Activated CD4-positive, alpha-beta T cell treated with anti-CD3 and anti-CD28 coated beads, Interleukin-2, amount 50 U/mL, for 16 hours (primary cell): ENCODE measurements around the gene PPM1D.
A peak's percentile ranks its signal among the peaks of the same experiment; 100 is the strongest.
"Not testable (repeated sequence)": the region's sequence is repeated elsewhere in the genome, so short reads cannot be mapped to it uniquely, and the experiment has no call there.

Experiments
- DNase-seq: peaks from one replicate; pipeline ENCODE4 v3.0.0-alpha.2; 2020

Gene PPM1D

DNA sequence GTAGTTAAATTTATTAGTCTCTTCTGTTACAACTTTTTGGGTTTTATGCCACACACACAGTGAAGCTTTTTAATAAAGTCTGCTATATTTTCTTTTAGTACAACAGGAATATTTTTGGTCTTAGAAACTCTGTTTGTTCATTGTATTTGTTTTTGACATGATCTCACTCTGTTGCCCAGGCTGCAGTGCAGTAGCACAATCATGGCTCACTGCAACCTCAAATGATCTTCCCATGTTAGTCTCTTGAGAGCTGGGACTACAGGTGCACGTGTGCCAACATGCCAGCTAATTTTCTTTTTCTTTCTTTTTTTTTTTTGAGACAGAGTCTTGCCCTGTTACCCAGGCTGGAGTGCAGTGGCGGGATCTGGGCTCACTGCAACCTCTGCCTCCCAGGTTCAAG, 27.1 kb downstream of the PPM1D start:
- no peak for DNase-seq

DNA sequence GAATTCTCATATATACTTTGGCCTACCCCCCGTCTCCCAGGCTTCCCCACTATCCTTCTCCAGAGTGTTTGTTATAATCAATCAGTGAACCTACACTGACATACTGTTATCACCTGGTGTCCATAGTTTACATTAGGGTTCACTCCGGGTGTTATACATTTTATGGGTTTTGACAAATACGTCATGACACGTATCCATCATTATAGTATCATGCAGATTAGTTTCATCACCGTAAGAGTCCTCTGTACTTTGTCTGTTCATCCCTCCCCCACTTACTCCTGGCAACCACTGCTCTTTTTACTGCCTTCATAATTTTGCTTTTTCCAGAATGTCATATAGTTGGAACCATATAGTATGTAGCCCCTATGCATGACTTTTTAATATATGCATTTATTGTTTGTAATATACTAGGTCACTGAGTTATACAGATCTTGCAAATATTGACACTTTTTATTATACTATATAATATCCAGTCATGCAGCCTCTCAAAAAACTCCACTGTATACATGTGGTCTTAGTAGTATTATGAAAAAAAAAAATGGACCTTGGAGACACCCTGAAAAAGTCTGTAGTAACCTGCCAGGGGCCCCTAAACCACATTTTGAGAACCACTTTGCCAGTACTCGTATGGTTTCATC, 28.4 kb downstream of the PPM1D start:
- DNase-seq: no peak

DNA sequence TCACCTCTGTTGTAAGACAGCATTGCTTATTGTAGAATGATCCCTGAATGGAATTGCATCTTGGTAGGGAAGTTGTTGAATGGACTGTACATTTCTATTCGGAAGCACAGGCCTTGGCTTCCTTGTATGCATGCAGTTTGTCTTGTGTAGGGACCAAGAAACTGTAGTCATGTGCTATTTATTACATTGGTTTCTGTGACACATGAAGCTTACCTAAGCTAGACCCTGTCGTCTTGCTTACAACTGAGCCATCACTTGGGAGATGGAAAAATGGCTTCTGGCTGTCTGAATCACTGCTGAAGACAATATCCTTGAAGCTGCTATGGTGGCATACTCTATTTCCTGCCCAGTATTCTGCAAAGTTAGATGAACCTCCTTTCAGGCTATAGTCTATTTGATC, 29.1 kb downstream of the PPM1D start:
- DNase-seq: no peak

DNA sequence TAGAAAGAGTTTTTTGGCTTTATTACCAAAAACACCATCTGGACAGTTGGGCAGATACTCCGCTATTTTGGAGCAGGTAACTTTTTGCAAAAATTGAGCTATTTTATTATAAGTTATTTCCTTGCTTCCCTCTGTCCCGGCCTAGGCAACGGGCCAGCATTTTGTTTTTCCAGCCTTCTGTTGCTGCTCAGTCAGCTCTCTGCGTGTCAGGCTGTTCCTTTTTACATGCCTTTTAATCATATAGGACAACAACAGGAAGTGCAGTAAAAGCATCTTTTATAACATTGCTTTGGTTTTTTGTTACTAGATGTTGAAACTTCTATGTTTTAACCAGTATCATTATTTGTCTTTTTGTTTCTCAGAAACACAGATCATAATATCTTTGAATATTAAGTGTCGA, 30.4 kb downstream of the PPM1D start:
- DNase-seq: no peak

DNA sequence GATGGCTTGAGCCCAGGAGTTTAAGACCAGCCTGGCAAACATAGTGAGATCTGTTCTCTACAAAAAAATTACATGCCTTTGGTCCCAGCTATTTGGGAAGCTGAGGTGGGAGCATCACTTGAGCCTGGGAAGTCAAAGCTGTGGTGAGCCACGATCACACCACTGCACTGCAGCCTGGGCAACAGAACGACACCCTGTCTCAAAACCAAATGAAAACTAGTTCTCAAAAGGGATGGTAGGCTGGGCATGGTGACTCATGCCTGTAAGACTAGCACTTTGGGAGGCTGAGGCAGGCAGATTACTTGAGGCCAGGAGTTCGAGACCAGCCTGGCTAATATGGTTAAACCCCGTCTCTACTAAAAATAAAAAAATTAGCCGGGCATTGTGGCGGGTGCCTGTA, 31.1 kb downstream of the PPM1D start:
- DNase-seq: no peak

DNA sequence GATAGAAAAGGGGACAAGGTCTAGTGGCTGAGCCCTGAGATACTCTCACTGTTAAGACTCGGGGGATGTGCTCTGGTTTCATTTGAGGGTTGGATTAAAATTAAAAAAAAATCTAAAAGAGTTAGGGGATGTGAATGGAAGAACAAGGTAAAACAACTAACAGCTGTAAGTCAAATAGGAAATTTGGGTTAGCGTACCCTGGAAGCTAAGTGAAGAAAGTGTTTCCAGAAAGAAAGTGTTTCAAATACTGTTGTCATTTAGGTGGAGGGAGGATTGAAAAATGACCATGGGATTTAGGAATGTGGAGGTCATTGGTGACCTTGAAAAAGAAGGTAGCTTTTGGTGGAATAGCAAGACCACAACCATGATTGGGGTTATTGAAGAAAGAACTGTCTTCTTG, 37.7 kb downstream of the PPM1D start:
- no peak for DNase-seq

DNA sequence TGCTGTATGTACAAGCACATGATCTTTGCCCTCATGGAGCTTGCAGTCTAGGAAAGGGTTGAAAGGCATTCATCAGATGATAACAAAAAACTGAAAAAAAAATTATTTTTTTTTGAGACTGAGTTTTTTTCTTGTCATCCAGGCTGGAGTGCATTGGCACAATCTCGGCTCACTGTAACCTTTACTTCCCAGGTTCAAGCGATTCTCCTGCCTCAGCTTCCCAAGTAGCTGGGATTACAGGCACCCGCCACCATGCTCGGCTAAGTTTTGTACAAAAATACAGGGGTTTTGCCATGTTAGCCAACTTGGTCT, 39.0 kb downstream of the PPM1D start:
- no peak for DNase-seq

DNA sequence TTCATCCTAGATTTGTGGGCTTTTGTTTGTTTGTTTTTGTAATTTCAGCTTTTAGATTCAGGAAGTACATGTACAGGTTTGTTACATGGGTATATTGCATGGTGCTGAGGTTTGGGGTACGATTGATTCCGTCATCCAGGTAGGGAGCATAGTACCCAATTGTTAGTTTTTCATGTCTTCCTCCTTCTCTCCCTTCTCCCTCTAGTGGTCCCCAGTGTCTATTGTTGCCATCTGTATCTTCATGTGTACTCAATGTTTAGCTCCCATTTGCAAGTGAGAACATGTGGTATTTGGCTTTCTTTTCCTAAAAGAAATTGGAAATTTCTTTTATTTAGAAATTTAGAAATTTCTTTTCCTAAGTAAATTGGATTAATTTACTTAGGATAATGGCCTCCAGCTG, 40.5 kb downstream of the PPM1D start:
- DNase-seq: no peak

DNA sequence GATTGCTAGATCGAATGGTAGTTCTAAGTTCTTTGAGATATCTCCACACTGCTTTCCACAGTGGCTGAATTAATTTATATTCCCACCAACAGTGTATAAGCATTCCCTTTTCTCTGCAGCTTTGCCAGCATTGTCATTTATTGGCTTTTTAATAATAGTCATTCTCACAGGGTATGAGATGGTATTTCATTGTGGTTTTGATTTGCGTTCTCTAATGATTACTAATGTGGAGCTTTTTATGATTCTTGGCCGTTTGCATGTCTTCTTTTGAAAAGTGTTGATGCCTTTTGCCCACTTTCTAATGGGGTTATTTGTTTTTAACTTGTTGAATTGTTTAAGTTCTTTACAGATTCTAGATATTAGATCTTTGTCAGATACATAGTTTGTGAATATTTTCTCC, 41.1 kb downstream of the PPM1D start:
- no peak for DNase-seq

DNA sequence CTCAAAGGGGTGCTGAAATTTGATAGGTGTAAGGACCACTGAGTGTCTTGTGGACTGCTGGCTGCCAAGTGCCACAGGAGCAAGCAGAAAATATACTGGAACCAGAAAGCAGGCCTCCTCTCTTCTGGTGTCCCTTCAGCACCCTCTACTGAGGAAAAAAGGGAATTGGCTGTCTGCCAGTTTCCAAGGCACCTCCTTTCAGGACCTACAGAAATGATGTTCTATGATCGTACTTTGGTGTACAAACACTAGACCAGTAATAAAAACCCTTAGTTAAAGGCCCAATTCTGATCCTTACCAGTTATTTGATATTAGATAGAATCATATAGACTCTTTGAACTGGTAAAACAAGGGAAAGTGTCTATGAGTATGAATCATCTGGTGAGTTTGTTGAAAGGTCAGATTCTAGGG, 41.8 kb downstream of the PPM1D start:
- DNase-seq: peak; percentile 64

DNA sequence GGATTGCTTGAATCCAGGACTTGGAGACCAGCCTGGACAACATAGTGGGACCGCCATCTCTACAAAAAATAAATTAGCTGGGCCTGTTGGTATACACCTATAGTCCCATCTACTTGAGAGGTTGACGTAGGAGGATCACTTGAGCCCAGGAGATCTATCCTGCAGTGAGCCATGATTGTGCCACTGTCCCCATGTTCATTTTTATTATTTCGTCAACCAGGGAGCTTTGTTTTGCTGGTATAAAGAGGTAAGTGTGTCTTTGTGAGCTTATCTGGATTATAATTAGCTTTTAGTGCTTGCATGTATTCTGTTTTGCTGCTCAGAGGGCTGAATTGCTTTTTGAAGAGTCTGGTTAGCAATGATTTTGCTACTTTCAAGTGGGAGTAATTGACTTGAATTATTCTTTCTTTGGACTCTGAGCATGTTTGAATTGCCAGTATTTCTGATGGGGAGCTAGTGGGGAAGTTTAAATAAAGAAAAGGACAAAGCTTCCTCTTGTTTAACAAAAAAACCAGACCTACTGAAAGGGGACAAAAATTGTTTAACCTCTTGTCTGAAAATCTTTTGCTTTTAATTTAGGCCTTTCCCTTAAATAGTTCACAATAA, 46.0 kb downstream of the PPM1D start:
- no peak for DNase-seq

DNA sequence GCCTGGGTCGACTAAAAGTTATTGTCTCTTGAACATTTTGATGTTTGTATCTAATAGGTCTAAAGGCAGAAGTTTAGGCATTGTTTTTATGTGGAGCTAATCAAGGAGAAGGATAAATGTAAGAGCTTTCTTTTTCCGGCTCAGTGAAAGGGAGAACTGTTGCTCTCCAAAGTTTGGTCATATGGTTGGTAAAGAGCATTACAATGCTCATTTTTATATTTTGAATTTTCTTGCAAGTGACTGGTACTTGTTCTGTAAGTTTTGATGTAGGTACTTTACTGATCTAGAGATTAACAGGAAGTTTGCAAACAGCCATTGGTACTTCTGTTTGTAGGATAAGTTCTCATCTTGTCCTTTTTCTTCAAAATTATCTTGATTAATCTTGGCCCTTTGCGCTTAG, 46.7 kb downstream of the PPM1D start:
- no peak for DNase-seq

DNA sequence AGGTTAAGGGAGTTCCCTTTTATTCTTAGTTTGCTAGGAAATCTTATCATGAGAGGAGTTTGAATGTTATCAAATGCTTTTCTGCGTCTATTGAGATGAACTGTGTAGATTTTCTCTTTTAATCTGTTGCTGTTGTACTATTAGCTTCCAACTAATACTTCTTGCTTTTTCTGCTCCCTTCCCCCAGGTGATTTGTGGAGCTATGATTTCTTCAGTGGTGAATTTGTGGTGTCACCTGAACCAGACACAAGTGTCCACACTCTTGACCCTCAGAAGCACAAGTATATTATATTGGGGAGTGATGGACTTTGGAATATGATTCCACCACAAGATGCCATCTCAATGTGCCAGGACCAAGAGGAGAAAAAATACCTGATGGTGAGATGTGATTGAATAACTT, 47.7 kb downstream of the PPM1D start:
- no peak for DNase-seq

DNA sequence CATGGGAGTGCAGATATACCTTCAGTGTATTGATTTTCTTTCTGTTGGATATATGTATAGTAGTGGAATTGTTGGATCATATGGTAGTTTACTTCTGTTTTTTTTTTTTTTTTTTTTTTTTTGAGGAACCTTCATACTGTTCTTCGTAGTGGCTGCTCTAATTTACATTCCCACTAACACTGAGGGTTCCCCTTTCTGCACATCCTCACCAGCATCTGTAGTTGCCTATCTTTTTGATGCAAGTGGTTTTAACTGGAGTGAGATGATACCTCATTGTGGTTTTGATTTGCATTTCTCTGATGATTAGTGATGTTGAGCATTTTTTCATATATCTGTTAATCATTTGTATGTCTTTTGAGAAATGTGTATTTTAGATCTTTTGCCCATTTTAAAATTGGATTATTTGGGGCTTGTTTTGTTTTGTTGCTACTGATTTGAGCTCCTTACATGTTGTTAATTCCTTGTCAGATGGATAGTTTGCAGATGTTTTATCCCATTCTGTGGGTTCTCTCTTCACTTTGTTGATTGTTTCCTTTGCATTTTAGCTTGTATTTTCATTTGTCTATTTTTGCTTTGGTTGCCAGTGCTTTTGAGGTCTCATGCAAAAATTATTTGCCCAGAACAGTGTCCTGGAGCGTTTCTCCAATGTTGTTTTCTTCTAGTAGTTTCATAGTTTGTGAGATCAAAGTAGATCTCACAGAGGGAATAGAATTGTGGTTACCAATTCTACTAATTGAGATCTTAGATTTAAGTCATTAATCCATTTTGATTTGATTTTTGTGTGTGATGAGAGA, 52.7 kb downstream of the PPM1D start:
- no peak for DNase-seq

DNA sequence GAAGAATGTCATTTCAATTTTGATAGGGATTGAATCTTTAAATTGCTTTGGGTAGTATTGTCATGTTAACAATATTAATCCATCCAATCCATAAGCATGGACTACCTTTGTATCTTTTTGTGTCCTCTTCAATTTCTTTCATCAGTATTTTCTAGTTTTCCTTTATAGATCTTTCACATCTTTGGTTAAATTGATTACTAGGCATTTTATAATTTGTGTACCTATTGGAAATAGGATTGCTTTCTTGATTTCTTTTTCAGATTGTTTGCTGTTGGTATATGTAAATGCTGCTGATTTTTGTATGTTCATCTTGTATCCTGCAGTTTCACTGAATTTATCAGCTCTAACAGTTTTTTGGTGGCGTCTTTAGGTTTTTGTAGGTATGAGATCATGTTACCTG, 53.6 kb downstream of the PPM1D start:
- DNase-seq: no peak

DNA sequence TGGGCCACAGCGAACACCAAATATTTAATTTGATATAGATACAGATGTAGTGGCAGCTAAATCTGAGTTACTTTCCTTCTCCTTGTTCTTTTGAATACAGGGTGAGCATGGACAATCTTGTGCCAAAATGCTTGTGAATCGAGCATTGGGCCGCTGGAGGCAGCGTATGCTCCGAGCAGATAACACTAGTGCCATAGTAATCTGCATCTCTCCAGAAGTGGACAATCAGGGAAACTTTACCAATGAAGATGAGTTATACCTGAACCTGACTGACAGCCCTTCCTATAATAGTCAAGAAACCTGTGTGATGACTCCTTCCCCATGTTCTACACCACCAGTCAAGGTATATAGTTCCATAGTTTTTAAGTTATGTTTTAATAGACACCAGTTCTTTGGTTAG, 56.5 kb downstream of the PPM1D start:
- no peak for DNase-seq

DNA sequence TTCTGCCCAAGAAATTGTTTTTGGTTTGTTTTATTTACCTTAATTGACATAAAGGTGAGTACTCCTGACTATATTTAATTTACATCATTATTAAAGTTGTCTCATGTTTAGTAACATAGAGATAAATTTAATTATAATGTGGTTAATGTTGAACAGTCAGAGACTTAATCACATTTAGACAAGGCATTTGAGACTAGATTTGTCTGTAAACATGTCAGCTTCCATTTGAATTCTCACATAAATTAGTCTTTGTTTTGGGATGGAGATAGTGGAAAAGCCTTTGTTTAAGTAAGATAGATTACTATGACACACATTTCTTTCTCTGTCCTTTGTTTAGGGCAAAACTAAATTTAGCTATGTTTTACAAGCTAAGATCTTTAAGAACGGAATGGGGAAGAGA, 59.2 kb downstream of the PPM1D start:
- DNase-seq: no peak

DNA sequence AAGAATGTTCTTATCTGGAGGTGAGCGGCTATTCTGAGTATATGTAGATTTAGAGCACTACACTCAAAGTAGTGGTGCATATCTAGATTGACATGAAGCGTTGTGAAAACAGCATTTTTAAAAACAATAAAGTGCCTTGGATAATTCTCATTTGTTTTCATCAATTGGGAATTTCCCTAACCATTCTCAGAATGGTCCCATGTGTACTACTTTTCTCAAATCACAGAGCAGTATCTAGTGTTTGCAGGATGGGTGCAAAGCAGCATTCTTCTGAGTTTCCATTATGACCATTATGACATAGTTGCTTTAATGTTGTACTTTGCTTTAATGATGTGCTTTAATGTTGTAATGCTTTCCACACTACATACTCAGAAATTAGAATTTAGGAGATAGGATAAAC, 61.5 kb downstream of the PPM1D start:
- no peak for DNase-seq

DNA sequence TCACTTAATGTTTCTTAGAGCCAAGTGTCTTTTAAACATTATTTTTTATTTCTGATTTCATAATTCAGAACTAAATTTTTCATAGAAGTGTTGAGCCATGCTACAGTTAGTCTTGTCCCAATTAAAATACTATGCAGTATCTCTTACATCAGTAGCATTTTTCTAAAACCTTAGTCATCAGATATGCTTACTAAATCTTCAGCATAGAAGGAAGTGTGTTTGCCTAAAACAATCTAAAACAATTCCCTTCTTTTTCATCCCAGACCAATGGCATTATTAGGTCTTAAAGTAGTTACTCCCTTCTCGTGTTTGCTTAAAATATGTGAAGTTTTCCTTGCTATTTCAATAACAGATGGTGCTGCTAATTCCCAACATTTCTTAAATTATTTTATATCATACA, 64.0 kb downstream of the PPM1D start:
- no peak for DNase-seq

DNA sequence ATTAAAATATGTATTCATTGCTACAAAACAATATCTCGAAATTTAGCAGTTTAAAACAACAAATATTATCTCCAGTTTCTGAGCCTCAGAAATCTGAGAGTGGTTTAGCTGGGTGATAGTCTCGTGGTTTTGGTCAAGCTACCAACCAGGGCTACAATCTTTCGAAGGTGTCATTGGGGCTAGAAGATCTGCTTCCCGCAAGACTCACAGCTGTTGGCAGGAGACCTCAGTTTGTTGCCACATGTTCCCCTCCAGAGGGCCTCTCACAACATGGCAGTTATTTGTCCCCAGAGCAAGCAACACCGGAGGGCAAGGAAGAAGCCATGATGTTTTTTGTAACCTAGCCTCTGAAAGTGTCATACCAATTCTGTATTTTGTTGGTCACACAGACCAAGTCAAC, 65.6 kb downstream of the PPM1D start:
- DNase-seq: no peak

DNA sequence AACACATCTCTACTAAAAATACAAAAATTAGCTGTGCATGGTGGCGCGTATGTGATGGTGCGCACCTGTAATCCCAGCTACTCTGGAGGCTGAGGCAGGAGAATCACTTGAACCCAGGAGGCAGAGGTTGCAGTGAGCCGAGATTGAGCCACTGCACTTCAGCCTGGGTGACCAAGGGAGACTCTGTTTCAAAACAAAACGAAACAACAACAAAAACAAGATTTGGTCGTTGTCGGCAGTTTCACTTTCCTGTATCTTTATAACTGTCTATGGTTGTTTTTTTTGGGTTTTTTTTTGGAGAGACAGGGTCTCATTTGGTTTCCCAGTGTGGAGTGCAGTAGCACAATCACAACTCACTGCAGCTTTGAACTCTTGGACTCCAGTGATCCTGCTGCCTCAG, 68.7 kb downstream of the PPM1D start:
- DNase-seq: not testable (repeated sequence)

DNA sequence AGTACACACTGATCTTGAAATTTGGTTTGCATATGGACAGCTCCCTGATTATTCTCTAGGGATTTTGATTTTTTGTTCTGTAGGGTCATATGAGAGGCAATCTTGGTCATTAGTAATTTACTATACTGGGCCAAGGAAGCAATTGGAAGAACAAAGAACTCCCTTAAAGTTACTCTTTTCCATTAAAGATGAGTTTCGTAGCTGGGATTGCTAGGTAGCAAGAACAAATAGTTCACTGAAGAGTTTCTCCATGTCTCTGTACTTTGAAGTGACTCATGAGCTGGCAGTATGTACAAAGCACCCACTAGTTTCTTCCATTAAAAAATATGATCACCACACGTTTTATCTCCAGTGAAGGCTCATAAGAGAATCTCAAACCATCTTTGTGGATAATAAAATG, 71.5 kb downstream of the PPM1D start:
- DNase-seq: no peak

DNA sequence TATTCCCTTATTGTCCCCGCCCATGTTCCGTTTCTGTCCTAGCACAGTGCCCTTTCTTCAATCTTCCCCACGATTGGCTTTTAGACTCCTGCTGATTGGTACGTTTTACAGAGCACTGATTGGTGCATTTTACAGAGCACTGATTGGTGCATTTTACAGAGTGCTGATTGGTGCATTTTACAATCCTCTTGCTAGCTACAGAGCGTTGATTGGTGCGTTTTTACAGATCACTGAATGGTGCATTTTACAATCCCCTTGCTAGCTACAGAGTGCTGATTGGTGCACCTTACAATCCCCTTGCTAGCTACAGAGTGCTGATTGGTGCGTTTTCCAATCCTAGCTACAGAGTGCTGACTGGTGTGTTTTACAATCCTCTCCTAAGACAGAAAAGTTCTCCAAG, 74.6 kb downstream of the PPM1D start:
- DNase-seq: not testable (repeated sequence)

DNA sequence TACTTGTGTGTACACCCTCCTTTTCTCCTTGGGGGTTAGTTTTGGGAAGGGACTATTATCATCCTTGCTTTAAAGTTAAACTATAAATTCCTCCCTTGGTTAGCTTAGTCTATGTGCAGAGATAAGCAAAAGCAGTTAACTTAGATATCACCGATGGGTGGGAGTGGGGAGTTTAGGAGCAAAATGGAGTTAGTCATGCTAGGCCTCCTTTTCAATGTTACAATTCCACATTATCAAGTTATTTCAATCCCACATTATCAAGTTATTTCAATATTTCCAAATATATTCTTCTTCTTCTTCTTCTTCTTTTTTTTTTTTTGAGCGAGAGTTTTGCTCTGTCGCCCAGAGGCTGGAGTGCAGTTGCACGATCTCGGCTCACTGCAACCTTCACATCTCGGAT, 76.0 kb downstream of the PPM1D start:
- no peak for DNase-seq
